Activated naive CD8-positive, alpha-beta T cell treated with anti-CD3 and anti-CD28 coated beads, Interleukin-2, amount 50 U/mL, for 16 hours (primary cell): ENCODE results near the gene HLA-DQA2.
"Not testable (repeated sequence)": the region's sequence is repeated elsewhere in the genome, so short reads cannot be mapped to it uniquely, and the experiment has no call there.

Source experiments
- DNase-seq: peaks from one replicate; pipeline ENCODE4 v3.0.0-alpha.2; 2020; ENCODE audit warnings: low read depth, low spot score

HLA-DQA2 gene

GRCh38 chr6:32779036-32779435 is 37.8 kb downstream of the HLA-DQA2 start:
- no peak for DNase-seq

- not testable (repeated sequence) for DNase-seq
Measured at GRCh38 chr6:32782923-32783322, 41.7 kb downstream of the HLA-DQA2 start.

GRCh38 chr6:32785781-32786533 is 44.8 kb downstream of the HLA-DQA2 start:
- no peak for DNase-seq

- no peak for DNase-seq
Measured at GRCh38 chr6:32790306-32790705, 49.1 kb downstream of the HLA-DQA2 start.

- DNase-seq = no peak
Measured at GRCh38 chr6:32792901-32793435, 51.8 kb downstream of the HLA-DQA2 start.

GRCh38 chr6:32794510-32794909 is 53.3 kb downstream of the HLA-DQA2 start:
- no peak for DNase-seq
